ENCODE results near the gene FEN1.

FEN1 gene

DNA sequence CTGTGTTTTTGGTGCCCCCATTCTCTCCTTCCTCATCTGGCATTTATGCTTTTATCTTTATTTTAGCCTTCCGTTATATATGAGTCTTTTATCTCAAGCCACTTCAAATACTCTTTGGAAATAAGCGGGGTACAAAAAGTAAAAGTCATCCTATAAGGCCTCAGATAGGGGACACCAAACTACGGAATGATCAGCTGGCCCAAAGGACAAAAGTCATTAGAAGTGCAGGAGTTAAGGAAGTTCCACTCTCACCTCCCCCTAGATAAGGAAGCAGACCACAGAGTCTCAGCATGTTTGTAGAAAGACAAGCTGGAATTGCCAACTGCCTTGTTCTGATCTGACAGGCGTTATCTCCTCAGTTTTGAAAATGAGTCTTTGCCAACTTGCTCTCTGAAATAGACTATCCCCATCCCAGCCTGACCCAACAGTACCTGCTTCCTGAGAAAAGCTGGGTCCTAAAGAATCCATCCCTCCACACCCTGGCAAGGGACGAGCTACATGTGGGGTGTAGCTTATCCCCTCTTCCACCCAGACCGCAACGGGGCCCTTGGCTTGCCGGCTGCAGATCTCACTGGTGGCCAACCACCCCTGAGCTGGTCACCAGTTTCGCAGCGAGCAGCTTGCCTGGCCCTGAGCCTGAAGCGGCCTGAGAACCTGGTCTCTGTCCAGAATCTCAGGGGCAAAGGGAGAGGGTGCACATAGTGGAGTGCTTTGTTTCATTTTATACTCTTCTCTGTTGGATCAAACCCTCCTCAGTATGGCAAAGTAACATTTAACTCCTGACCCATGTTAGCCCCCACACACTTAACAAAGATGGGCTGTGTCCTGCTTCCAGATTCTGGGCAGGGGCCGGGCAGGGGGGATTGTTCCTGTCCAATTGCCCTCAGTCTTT lies 49.2 kb downstream of the FEN1 start:
- DNase-seq (ENCODE audit: low read depth in 2 of 2, low spot score in 1 of 2), result no peak

DNA sequence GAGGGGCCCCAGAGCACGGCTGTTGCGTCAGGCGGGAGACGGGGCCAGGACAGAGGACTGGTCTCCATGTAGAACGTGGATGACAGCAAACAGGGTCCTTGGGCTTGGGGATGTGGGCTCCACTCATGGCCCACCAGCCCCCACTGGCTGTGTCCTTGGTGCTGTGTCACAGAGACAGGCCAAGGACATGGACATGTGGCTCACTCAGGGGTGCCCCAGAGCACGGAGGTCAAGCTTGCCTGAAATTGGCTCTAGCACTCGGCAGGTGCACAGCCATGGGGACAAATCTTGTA lies 49.8 kb downstream of the FEN1 start:
- no peak for DNase-seq (ENCODE audit: low read depth in 2 of 2, low spot score in 1 of 2)

DNA sequence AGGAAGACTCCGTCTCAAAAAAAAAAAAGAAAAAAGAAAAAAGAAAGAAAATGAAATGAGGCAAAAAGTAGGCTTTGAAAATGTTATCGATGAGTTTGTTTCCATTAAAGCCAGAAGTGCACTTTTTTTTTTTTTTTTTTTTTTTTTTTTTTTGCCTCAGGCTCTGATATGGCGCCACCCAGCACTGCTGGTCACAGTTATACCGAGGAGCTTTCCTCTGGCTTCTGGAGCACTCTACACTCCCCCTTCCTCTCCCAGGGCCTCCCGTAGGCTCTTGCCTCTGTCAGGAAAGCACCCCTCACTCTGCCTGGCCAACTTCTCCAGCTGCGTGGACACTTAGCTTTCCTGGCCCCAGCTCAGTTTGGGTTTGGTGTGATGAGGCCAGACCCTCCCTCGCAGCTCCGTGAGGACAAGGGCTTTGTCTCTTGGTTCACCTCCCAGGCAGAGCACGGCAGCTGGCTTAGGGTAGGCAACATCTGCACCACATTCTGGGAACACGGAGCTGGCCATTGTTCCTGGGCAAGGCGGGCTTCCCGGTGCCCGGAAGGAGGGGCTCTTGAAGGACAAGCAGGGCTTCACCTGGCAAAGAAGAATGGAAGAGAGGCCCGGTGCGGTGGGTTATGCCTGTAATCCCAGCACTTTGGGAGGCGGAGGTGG lies 52.3 kb downstream of the FEN1 start:
- DNase-seq (ENCODE audit: low read depth in 2 of 2, low spot score in 1 of 2), result no peak

GRCh38 chr11:61846362-61847020 lies 53.8 kb downstream of the FEN1 start:
- DNase-seq (ENCODE audit: low read depth in 2 of 2, low spot score in 1 of 2), result no peak

All from stimulated activated CD8-positive, alpha-beta memory T cell treated with anti-CD3 and anti-CD28 coated beads, Interleukin-4, amount 100 ng/mL, for 1 hour (primary cell).